Trophoblast cell (in vitro differentiated cells and primary cell): ENCODE results near the gene DCC.

Experiments
- DNase-seq, 2 donors: peaks; one replicate each; pipeline ENCODE4 v3.0.0-alpha.2; 2016
- H2AFZ ChIP-seq: 2 replicates; pipeline ENCODE4 v1.6.1; 2013; ENCODE audit warnings: low read length, moderate library complexity, mild to moderate bottlenecking; ENCODE audit not compliant: insufficient read depth, poor library complexity
- H2AK5ac ChIP-seq: 2 replicates; pipeline ENCODE4 v1.6.1; 2013; ENCODE audit warnings: mild to moderate bottlenecking, low read length
- H2BK120ac ChIP-seq: 2 replicates; pipeline ENCODE4 v1.6.1; 2013; ENCODE audit warnings: low read length, mild to moderate bottlenecking, moderate library complexity; ENCODE audit not compliant: insufficient read depth, poor library complexity
- H2BK12ac ChIP-seq: 2 replicates; pipeline ENCODE4 v1.6.1; 2013; ENCODE audit warnings: mild to moderate bottlenecking, low read length, moderate library complexity
- H2BK5ac ChIP-seq: 2 replicates; pipeline ENCODE4 v1.6.1; 2013; ENCODE audit warnings: low read length, low read depth, moderate library complexity, mild to moderate bottlenecking; ENCODE audit not compliant: poor library complexity
- H3K14ac ChIP-seq: 2 replicates; pipeline ENCODE4 v1.6.1; 2013; ENCODE audit warnings: mild to moderate bottlenecking, low read length
- H3K18ac ChIP-seq: 2 replicates; pipeline ENCODE4 v1.6.1; 2013; ENCODE audit warnings: mild to moderate bottlenecking, low read length
- H3K23ac ChIP-seq: 2 replicates; pipeline ENCODE4 v1.6.1; 2013; ENCODE audit warnings: low read length
- H3K27ac ChIP-seq: 2 replicates; pipeline ENCODE4 v1.5.1; 2013; ENCODE audit warnings: low read depth, mild to moderate bottlenecking, inconsistent platforms, low read length, moderate library complexity
- H3K27me3 ChIP-seq: 2 replicates; pipeline ENCODE4 v1.6.1; 2013; ENCODE audit warnings: inconsistent platforms, mild to moderate bottlenecking, low read length, moderate library complexity; ENCODE audit not compliant: insufficient read depth
- H3K36me3 ChIP-seq, 2 experiments: 1 replicate in 1 of 2; 2 replicates in 1 of 2; pipeline ENCODE4 v1.6.1; 2013; ENCODE audit warnings: low read length in 2 of 2, mild to moderate bottlenecking in 2 of 2, moderate library complexity in 1 of 2; ENCODE audit not compliant: insufficient read depth in 2 of 2, control insufficient read depth in 1 of 2
- H3K4ac ChIP-seq: 2 replicates; pipeline ENCODE4 v1.6.1; 2013; ENCODE audit warnings: low read depth, mild to moderate bottlenecking, low read length, moderate library complexity
- H3K4me1 ChIP-seq, 2 experiments: 1 replicate in 1 of 2; 2 replicates in 1 of 2; pipeline ENCODE4 v1.6.1; 2013; ENCODE audit warnings: low read length in 2 of 2, mild to moderate bottlenecking in 2 of 2, moderate library complexity in 1 of 2; ENCODE audit not compliant: insufficient read depth in 2 of 2, control insufficient read depth in 1 of 2
- H3K4me2 ChIP-seq: 2 replicates; pipeline ENCODE4 v1.6.1; 2013; ENCODE audit warnings: inconsistent platforms, mild to moderate bottlenecking, low read length, moderate library complexity
- H3K4me3 ChIP-seq: 2 replicates; pipeline ENCODE4 v1.5.1; 2013; ENCODE audit warnings: mild to moderate bottlenecking, low read depth, low read length, inconsistent platforms
- H3K79me1 ChIP-seq: one replicate; pipeline ENCODE4 v1.6.1; 2013; ENCODE audit warnings: low read length
- H3K79me2 ChIP-seq: 2 replicates; pipeline ENCODE4 v1.6.1; 2013; ENCODE audit warnings: low read length, mild to moderate bottlenecking; ENCODE audit not compliant: control insufficient read depth, insufficient read depth, poor library complexity
- H3K9ac ChIP-seq: 2 replicates; pipeline ENCODE4 v1.6.1; 2013; ENCODE audit warnings: mild to moderate bottlenecking, low read length
- H3K9me3 ChIP-seq: 2 replicates; pipeline ENCODE4 v1.6.1; 2013; ENCODE audit warnings: low read depth, mild to moderate bottlenecking, control low read depth, inconsistent platforms, low read length; ENCODE audit not compliant: insufficient read depth
- H4K12ac ChIP-seq: 2 replicates; pipeline ENCODE4 v1.6.1; 2013; ENCODE audit warnings: low read depth, mild to moderate bottlenecking, low read length, moderate library complexity
- H4K8ac ChIP-seq: 2 replicates; pipeline ENCODE4 v1.6.1; 2013; ENCODE audit warnings: low read depth, mild to moderate bottlenecking, low read length, moderate library complexity
- H4K91ac ChIP-seq: one replicate; pipeline ENCODE4 v1.6.1; 2013; ENCODE audit warnings: low read depth, mild to moderate bottlenecking, low read length, moderate library complexity
- whole genome bisulfite sequencing: extraction: QIAGEN DNeasy Blood & Tissue Kit; methylation state at CpG from one replicate; pipeline ENCODE4 v1.1.7; 2013; ENCODE audit warnings: missing lambda C conversion rate; ENCODE audit not compliant: insufficient read length, insufficient coverage; ENCODE audit errors: extremely low coverage; 5-methylcytosine and 5-hydroxymethylcytosine counted together

Gene DCC

GRCh38 chr18:52536039-52536438 lies 196.0 kb downstream of the DCC start:
- DNase-seq: no peak
- no peak overlapping the region for H2BK12ac ChIP-seq
- H3K79me1 ChIP-seq: no peaks in the 10 kb centered on the region

GRCh38 chr18:52537261-52537660 lies 197.3 kb downstream of the DCC start:
- Histone ChIP-seq H3K79me2 (no peaks in the 10 kb centered on the region), H3K36me3 (no peaks in the 10 kb centered on the region), H2BK12ac (no peak overlapping the region), H3K4me2 (no peak overlapping the region), H3K27me3 (no peaks in the 10 kb centered on the region), H3K4me1 (no peaks in the 10 kb centered on the region), H3K18ac (no peak overlapping the region), H3K23ac (no peak overlapping the region), H2AK5ac (no peak overlapping the region), H3K27ac (no peak overlapping the region), H3K9me3 (no peaks in the 10 kb centered on the region), H2AFZ (no peak overlapping the region), H4K12ac (no peak overlapping the region), H4K8ac (no peak overlapping the region), H3K4ac (no peak overlapping the region), H2BK5ac (no peak overlapping the region), H3K14ac (no peak overlapping the region), H2BK120ac (no peak overlapping the region), H3K9ac (no peak overlapping the region), H3K79me1 (no peaks in the 10 kb centered on the region), H4K91ac (no peak overlapping the region), H3K4me3 (no peak overlapping the region)
- WGBS: no CpG with 5 or more reads among the region's 1 CpG
- no peak for DNase-seq

More at GRCh38 chr18:52536039-52536438, 196.0 kb downstream of the DCC start:
- Histone ChIP-seq H3K27ac (no peak overlapping the region), H3K4ac (no peak overlapping the region), H3K36me3 (no peaks in the 10 kb centered on the region), H4K12ac (no peak overlapping the region), H4K8ac (no peak overlapping the region), H3K4me1 (no peaks in the 10 kb centered on the region), H2AFZ (no peak overlapping the region), H4K91ac (no peak overlapping the region), H3K14ac (no peak overlapping the region), H2BK5ac (no peak overlapping the region), H3K9me3 (no peaks in the 10 kb centered on the region), H3K4me2 (no peak overlapping the region), H3K9ac (no peak overlapping the region), H2BK120ac (no peak overlapping the region), H3K4me3 (no peak overlapping the region), H3K18ac (no peak overlapping the region), H3K23ac (no peak overlapping the region), H2AK5ac (no peak overlapping the region), H3K27me3 (no peaks in the 10 kb centered on the region), H3K79me2 (no peaks in the 10 kb centered on the region)
- WGBS: no CpG with 5 or more reads among the region's 6 CpGs

- no peak for DNase-seq
- H3K79me2 ChIP-seq: no peaks in the 10 kb centered on the region
- H3K4me1 ChIP-seq: no peaks in the 10 kb centered on the region
- H4K8ac ChIP-seq: no peak overlapping the region
- no peaks in the 10 kb centered on the region for H3K27me3 ChIP-seq
- H2AFZ ChIP-seq: no peak overlapping the region
- no peak overlapping the region for H3K9ac ChIP-seq
- H4K12ac ChIP-seq: no peak overlapping the region
- WGBS: no CpG with 5 or more reads among the region's 4 CpGs
- H4K91ac ChIP-seq: no peak overlapping the region
- no peak overlapping the region for H3K4ac ChIP-seq
- no peak overlapping the region for H2BK120ac ChIP-seq
- H2BK12ac ChIP-seq: no peak overlapping the region
- H3K79me1 ChIP-seq: no peaks in the 10 kb centered on the region
- no peak overlapping the region for H3K18ac ChIP-seq
- H3K14ac ChIP-seq: no peak overlapping the region
- H2BK5ac ChIP-seq: no peak overlapping the region
- H3K23ac ChIP-seq: no peak overlapping the region
- no peak overlapping the region for H3K4me2 ChIP-seq
- H2AK5ac ChIP-seq: no peak overlapping the region
- H3K4me3 ChIP-seq: no peak overlapping the region
- H3K27ac ChIP-seq: no peak overlapping the region
- no peaks in the 10 kb centered on the region for H3K36me3 ChIP-seq
- no peaks in the 10 kb centered on the region for H3K9me3 ChIP-seq
These were observed 201.1 kb downstream of the DCC start for GRCh38 chr18:52541056-52541455.

- H3K14ac ChIP-seq: no peak overlapping the region
- H3K27ac ChIP-seq: no peak overlapping the region
- no peak overlapping the region for H2BK5ac ChIP-seq
- no peak overlapping the region for H3K4ac ChIP-seq
- no peaks in the 10 kb centered on the region for H3K36me3 ChIP-seq
- no CpG with 5 or more reads among the region's 4 CpGs for WGBS
- no peak overlapping the region for H2AK5ac ChIP-seq
- no peak overlapping the region for H3K23ac ChIP-seq
- no peaks in the 10 kb centered on the region for H3K27me3 ChIP-seq
- DNase-seq: no peak
- no peak overlapping the region for H2AFZ ChIP-seq
- H3K9ac ChIP-seq: no peak overlapping the region
- no peak overlapping the region for H4K12ac ChIP-seq
- H3K4me1 ChIP-seq: no peaks in the 10 kb centered on the region
- no peak overlapping the region for H3K18ac ChIP-seq
- no peak overlapping the region for H3K4me3 ChIP-seq
- H2BK120ac ChIP-seq: no peak overlapping the region
- no peak overlapping the region for H4K8ac ChIP-seq
- no peaks in the 10 kb centered on the region for H3K79me1 ChIP-seq
- no peak overlapping the region for H2BK12ac ChIP-seq
- no peaks in the 10 kb centered on the region for H3K79me2 ChIP-seq
- H3K9me3 ChIP-seq: no peaks in the 10 kb centered on the region
- H4K91ac ChIP-seq: no peak overlapping the region
- H3K4me2 ChIP-seq: no peak overlapping the region
These were observed 204.1 kb downstream of the DCC start for GRCh38 chr18:52544086-52544485.
